GM23248 (cell line): ENCODE measurements around the gene RAD51B. TPM values are rescaled to one million over a fixed set of nuclear protein-coding genes. Genes with fewer than 3 reads are reported as not detected.

Experiments
- DNase-seq: peaks from one replicate; pipeline ENCODE4 v3.0.0-alpha.2; 2015
- H2AFZ ChIP-seq: fragments of 200-600 bp; sonication (generic); 2 replicates; pipeline ENCODE4 v1.6.1; 2016; ENCODE audit warnings: antibody characterized with exemption
- H3F3A ChIP-seq: fragments of 200-600 bp; sonication (generic); 2 replicates; pipeline ENCODE4 v1.6.1; 2016; ENCODE audit warnings: mild to moderate bottlenecking, antibody characterized with exemption, mixed run types; ENCODE audit not compliant: insufficient read depth
- H3K27ac ChIP-seq: fragments of 200-600 bp; sonication (generic); 2 replicates; pipeline ENCODE4 v1.5.1; 2016; ENCODE audit warnings: mild to moderate bottlenecking
- H3K27me3 ChIP-seq: fragments of 200-600 bp; sonication (generic); replicated peaks from 2 replicates; pipeline ENCODE4 v1.6.1; 2016; ENCODE audit warnings: mild to moderate bottlenecking; ENCODE audit not compliant: insufficient read depth
- H3K36me3 ChIP-seq: fragments of 200-600 bp; sonication (generic); 2 replicates; pipeline ENCODE4 v1.6.1; 2016; ENCODE audit warnings: low read depth, mild to moderate bottlenecking
- H3K4me1 ChIP-seq: fragments of 200-600 bp; sonication (generic); 2 replicates; pipeline ENCODE4 v1.6.1; 2016; ENCODE audit warnings: mild to moderate bottlenecking; ENCODE audit not compliant: insufficient read depth
- H3K4me2 ChIP-seq: fragments of 200-600 bp; sonication (generic); one replicate; pipeline ENCODE4 v1.6.1; 2016; ENCODE audit warnings: mild to moderate bottlenecking; ENCODE audit not compliant: unreplicated experiment
- H3K4me3 ChIP-seq: fragments of 200-600 bp; sonication (generic); 2 replicates; pipeline ENCODE4 v1.5.1; 2016; ENCODE audit warnings: mild to moderate bottlenecking
- H3K79me2 ChIP-seq: fragments of 200-600 bp; sonication (generic); 2 replicates; pipeline ENCODE4 v1.6.1; 2016; ENCODE audit warnings: mild to moderate bottlenecking; ENCODE audit not compliant: insufficient read depth
- H3K9ac ChIP-seq: fragments of 200-600 bp; sonication (generic); 2 replicates; pipeline ENCODE4 v1.6.1; 2016; ENCODE audit warnings: mild to moderate bottlenecking
- H3K9me2 ChIP-seq: fragments of 200-600 bp; sonication (generic); 2 replicates; pipeline ENCODE4 v1.6.1; 2016; ENCODE audit warnings: mixed run types, mild to moderate bottlenecking, moderate library complexity; ENCODE audit not compliant: insufficient read depth
- H3K9me3 ChIP-seq: fragments of 200-600 bp; sonication (generic); one replicate; pipeline ENCODE4 v1.6.1; 2017; ENCODE audit warnings: low read depth
- H4K20me1 ChIP-seq: fragments of 200-600 bp; sonication (generic); 2 replicates; pipeline ENCODE4 v1.6.0; 2016; ENCODE audit not compliant: insufficient read depth
- EZH2 ChIP-seq: fragments of 200-600 bp; sonication (generic); IDR thresholded peaks from 2 replicates; pipeline ENCODE4 v1.6.1; 2018; ENCODE audit warnings: antibody characterized with exemption, mild to moderate bottlenecking; ENCODE audit not compliant: insufficient read depth, poor library complexity, severe bottlenecking
- EZH2phosphoT487 ChIP-seq: fragments of 200-600 bp; sonication (generic); IDR thresholded peaks from 2 replicates; pipeline ENCODE4 v1.6.1; 2018; ENCODE audit warnings: antibody characterized with exemption, moderate library complexity, mild to moderate bottlenecking, low read depth; ENCODE audit not compliant: insufficient read depth
- WGBS, 2 experiments: methylation state at CpG; one replicate each; pipeline ENCODE4 v1.1.6; 2015 to 2017; ENCODE audit warnings: low lambda C conversion rate in 2 of 2, low coverage in 1 of 2; ENCODE audit errors: missing lambda C conversion rate in 2 of 2; 5-methylcytosine and 5-hydroxymethylcytosine counted together
- in situ Hi-C: fragments of 300-500 bp; cut with MboI; formaldehyde crosslinking; loops from 2 replicates; pipeline ENCODE4 v1.15.0; 2020
- polyA plus RNA-seq: library from polyadenylated mRNA; unstranded; fragments of >200 nt; fragmentation: Nextera tagmentation; extraction: Ambion mirVana; gene quantifications from 2 replicates; pipeline ENCODE4 v1.2.1, GENCODE V29; 2016
- total RNA-seq: library from RNA; depleted of rRNA; stranded (reverse); fragments of >200 nt; shearing (Covaris generic); gene quantifications from 2 replicates; pipeline ENCODE4 v1.2.3, GENCODE V29; 2014

RAD51B gene
- total and polyA plus RNA-seq, 2 experiments from 2014 or later, result 4.0 to 8.8 TPM

- H3K9me2 ChIP-seq, result no peaks in the 10 kb centered on the region
- no peaks in the 10 kb centered on the region for H3K36me3 ChIP-seq
- in situ Hi-C loops, result no loop called here
- no peaks in the 10 kb centered on the region for H3K27me3 ChIP-seq
- H3K4me3 ChIP-seq, result no peak overlapping the region
- no peak for TF ChIP-seq EZH2phosphoT487
- TF ChIP-seq EZH2, result no peak
- H3K27ac ChIP-seq, result no peak overlapping the region
- H3F3A ChIP-seq, result peaks cover 19% of the 10 kb centered on the region
- H3K9me3 ChIP-seq, result no peaks in the 10 kb centered on the region
- no peak overlapping the region for H3K4me2 ChIP-seq
- no peak overlapping the region for H2AFZ ChIP-seq
- peaks cover 35% of the 10 kb centered on the region for H3K4me1 ChIP-seq
- no peaks in the 10 kb centered on the region for H3K79me2 ChIP-seq
- H3K9ac ChIP-seq, result no peak overlapping the region
- no peaks in the 10 kb centered on the region for H4K20me1 ChIP-seq
- 88 to 98% methylated on average over 2 of the region's 2 CpGs for WGBS, 2 experiments
- DNase-seq, result no peak
Measured at GRCh38 chr14:68376067-68376779, 556.6 kb downstream of the RAD51B start.

DNA sequence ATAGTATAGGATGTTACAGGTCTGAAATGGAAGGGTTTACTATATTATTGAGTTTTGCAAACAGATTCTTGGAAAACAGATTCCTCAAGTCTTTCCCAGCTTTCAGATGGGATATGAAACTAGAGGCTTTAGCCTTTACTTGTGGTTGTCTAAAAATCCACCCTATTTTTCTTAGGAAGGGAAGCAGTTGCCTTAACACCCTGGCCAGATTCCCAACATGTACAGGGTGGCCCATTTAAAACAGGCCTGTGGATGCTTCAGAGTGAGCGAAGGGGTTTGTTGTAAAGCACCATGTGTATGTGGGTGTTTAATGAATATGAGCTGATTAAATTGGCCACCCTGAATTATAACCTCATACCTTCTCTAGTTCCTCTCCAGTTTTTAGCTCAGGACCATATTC is 557.4 kb downstream of the RAD51B start:
- Histone ChIP-seq H3K4me3 (no peak overlapping the region), H3K27me3 (no peaks in the 10 kb centered on the region), H2AFZ (peak overlapping the region; percentile 79), H4K20me1 (no peaks in the 10 kb centered on the region), H3K9ac (peak overlapping the region; percentile 50; the same call in 1 of the 2 replicates), H3K9me2 (no peaks in the 10 kb centered on the region), H3K27ac (peak overlapping the region; percentile 53), H3K79me2 (no peaks in the 10 kb centered on the region), H3K36me3 (no peaks in the 10 kb centered on the region), H3F3A (peaks cover 19% of the 10 kb centered on the region), H3K4me1 (peaks cover 41% of the 10 kb centered on the region), H3K4me2 (peak overlapping the region; percentile 54), H3K9me3 (no peaks in the 10 kb centered on the region)
- no peak for TF ChIP-seq EZH2
- TF ChIP-seq EZH2phosphoT487, result no peak
- 71 to 75% methylated on average over 1 of the region's 1 CpG for WGBS, 2 experiments
- no peak for DNase-seq
- in situ Hi-C loops, result no loop called here

DNA sequence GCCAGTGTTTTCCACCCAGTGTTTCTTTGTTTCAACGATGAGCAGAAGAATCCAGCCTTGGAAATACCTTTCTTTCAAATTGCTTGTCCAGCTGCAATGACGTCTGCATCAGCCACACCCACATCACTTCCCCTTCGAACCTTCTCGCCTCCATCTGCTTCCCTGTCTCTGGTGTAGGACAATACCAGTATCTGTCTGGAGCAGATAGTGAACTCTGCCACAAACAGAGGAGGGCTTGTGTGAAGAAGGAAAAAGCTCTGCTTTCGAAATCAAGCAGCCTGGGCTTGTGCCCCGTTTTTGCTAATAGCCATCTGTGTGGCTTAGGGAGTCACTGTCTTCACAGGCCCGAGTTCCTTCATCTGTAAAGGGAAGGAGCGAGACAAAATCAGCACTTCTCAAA is 557.9 kb downstream of the RAD51B start:
- Histone ChIP-seq H4K20me1 (no peaks in the 10 kb centered on the region), H3K9me3 (no peaks in the 10 kb centered on the region), H3K9ac (peak overlapping the region; percentile 50), H3K27me3 (no peaks in the 10 kb centered on the region), H3K4me3 (peak overlapping the region; percentile 14; the same call in 1 of the 2 replicates), H3K9me2 (no peaks in the 10 kb centered on the region), H2AFZ (peak overlapping the region; percentile 79), H3K4me2 (peak overlapping the region; percentile 54), H3F3A (peaks cover 19% of the 10 kb centered on the region), H3K36me3 (no peaks in the 10 kb centered on the region), H3K4me1 (peaks cover 41% of the 10 kb centered on the region), H3K27ac (peak overlapping the region; percentile 53), H3K79me2 (no peaks in the 10 kb centered on the region)
- in situ Hi-C loops, result no loop called here
- TF ChIP-seq EZH2phosphoT487 (no peak), EZH2 (no peak)
- peak; percentile 48 for DNase-seq
- 12 to 19% methylated on average over 8 of the region's 8 CpGs for WGBS, 2 experiments

DNA sequence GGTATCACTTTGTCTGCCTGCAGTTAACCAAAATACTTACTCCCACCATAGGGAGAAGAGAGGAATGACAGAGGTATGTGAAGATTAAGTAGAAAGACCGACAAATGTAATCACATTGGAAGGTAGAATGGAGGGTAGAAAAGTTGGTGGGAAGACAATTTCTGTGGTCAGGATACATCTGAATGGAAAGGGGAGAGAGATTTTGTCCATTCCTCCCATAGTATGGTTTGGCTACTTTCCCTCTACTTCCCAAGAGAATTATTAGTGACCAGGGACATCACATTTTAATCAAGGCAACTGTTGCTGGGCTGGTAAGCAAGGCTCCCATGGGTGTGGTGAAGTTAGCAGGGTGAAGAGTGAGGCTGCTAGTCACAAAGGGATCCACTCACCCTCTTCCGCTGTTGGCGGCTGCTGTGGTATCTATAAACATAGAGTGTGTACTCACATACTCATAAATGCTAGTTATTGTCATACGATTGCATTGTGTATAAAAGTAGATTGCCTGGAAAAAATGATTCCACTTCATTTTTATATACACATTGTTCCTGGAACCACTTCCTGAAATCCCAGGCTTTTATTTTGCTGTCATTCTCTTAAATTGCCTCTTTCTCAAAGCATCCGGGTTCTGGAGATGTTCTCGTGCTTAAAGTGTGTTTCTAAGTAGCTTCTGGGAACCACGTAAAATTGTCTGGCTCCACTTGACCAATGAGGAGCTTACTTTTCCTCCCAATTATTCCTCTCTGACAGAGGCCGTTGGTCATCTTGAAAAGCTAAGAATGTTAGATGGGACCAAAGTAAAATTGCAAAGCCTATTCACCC is 560.1 kb downstream of the RAD51B start:
- H3K9ac ChIP-seq, result peak overlapping the region; percentile 69
- peak; percentile 83 for DNase-seq
- H3K27ac ChIP-seq, result peak overlapping the region; percentile 90
- no peaks in the 10 kb centered on the region for H3K79me2 ChIP-seq
- H3K4me2 ChIP-seq, result peak overlapping the region; percentile 62
- no peaks in the 10 kb centered on the region for H3K9me3 ChIP-seq
- H3K4me3 ChIP-seq, result no peak overlapping the region
- H3K36me3 ChIP-seq, result no peaks in the 10 kb centered on the region
- H3K4me1 ChIP-seq, result peaks cover 51% of the 10 kb centered on the region
- 38 to 42% methylated on average over 8 of the region's 8 CpGs for WGBS, 2 experiments
- H3K9me2 ChIP-seq, result no peaks in the 10 kb centered on the region
- no peaks in the 10 kb centered on the region for H4K20me1 ChIP-seq
- peaks cover 19% of the 10 kb centered on the region for H3F3A ChIP-seq
- TF ChIP-seq EZH2phosphoT487, result no peak
- TF ChIP-seq EZH2, result no peak
- peak overlapping the region; percentile 12; the same call in 1 of the 2 replicates for H2AFZ ChIP-seq
- no peaks in the 10 kb centered on the region for H3K27me3 ChIP-seq
- in situ Hi-C loops, result no loop called here
